ENCODE results near the gene RNF112. TPM values are rescaled to one million over a fixed set of nuclear protein-coding genes. Genes with fewer than 3 reads are reported as not detected.
"Not testable (repeated sequence)": the region's sequence is repeated elsewhere in the genome, so short reads cannot be mapped to it uniquely, and the experiment has no call there.

The RNF112 gene
- total and polyA plus RNA-seq, 12 donors: 0.64 to 8.1 (median 1.1) TPM

GRCh38 chr17:19440421-19440820 is 29.4 kb downstream of the RNF112 start:
- no peaks in the 10 kb centered on the region for H3K36me3 ChIP-seq
- ATAC-seq: no peak
- no peak for DNase-seq
- 55 to 77% methylated on average over 1 of the region's 1 CpG for WGBS, 2 donors
- intact Hi-C loops (cut with DNase I): no loop called here
- no peak for TF ChIP-seq CTCF (IDR thresholded peaks at IDR 0.05)
- H3K4me3 ChIP-seq: no peak overlapping the region
- no peaks in the 10 kb centered on the region for H3K27me3 ChIP-seq
- no peak overlapping the region for H3K27ac ChIP-seq
- no peaks in the 10 kb centered on the region for H3K4me1 ChIP-seq
- H3K9me3 ChIP-seq: peaks cover 0 to 18% (median 6%) of the 10 kb centered on the region in 11 donors

- intact Hi-C loops (cut with DNase I); H3K27ac ChIP-seq; H3K4me3 ChIP-seq; H3K4me1 ChIP-seq; H3K36me3 ChIP-seq; ATAC-seq; DNase-seq; H3K27me3 ChIP-seq: not testable (repeated sequence)
- 94 to 96% methylated on average over 18 to 22 of the region's 25 CpGs for WGBS, 2 donors
- H3K9me3 ChIP-seq: peaks cover 0 to 21% (median 8%) of the 10 kb centered on the region in 11 donors
Measured at GRCh38 chr17:19441288-19441687, 30.3 kb downstream of the RNF112 start.

GRCh38 chr17:19442731-19443130 is 31.7 kb downstream of the RNF112 start:
- 90 to 91% methylated on average over 2 of the region's 2 CpGs for WGBS, 2 donors
- Histone ChIP-seq H3K27ac (no peak overlapping the region), H3K9me3 (peaks cover 0 to 21% (median 8%) of the 10 kb centered on the region in 11 donors), H3K36me3 (no peaks in the 10 kb centered on the region), H3K4me3 (no peak overlapping the region), H3K4me1 (peaks cover 0 to 9% (median 0%) of the 10 kb centered on the region in 9 donors), H3K27me3 (no peaks in the 10 kb centered on the region)
- ATAC-seq: no peak
- TF ChIP-seq CTCF (IDR thresholded peaks at IDR 0.05): no peak
- DNase-seq: no peak
- intact Hi-C loops (cut with DNase I): no loop called here

- H3K4me1 ChIP-seq: peaks cover 0 to 14% (median 0%) of the 10 kb centered on the region in 9 donors
- H3K4me3 ChIP-seq: no peak overlapping the region
- H3K27ac ChIP-seq: no peak overlapping the region
- no peaks in the 10 kb centered on the region for H3K27me3 ChIP-seq
- H3K9me3 ChIP-seq: peaks cover 0 to 21% (median 8%) of the 10 kb centered on the region in 11 donors
- DNase-seq: no peak
- TF ChIP-seq CTCF (IDR thresholded peaks at IDR 0.05): no peak
- intact Hi-C loops (cut with DNase I): no loop called here
- 94 to 97% methylated on average over 1 of the region's 1 CpG for WGBS, 2 donors
- no peak for ATAC-seq
- H3K36me3 ChIP-seq: no peaks in the 10 kb centered on the region
Measured at GRCh38 chr17:19443148-19443547, 32.1 kb downstream of the RNF112 start.

GRCh38 chr17:19445105-19445504 is 34.1 kb downstream of the RNF112 start:
- intact Hi-C loops (cut with DNase I): loop anchor here in 3 of 10 donors (5.0 kb wide), 3 partner anchors 68 to 128 kb away; partner anchors contain the start of genes MAPK7 (in 2 of the 3) and B9D1 (in 1 of the 3)
- WGBS, 2 donors: 97 to 98% methylated on average over 2 of the region's 2 CpGs
- no peaks in the 10 kb centered on the region for H3K27me3 ChIP-seq
- no peak for TF ChIP-seq CTCF (IDR thresholded peaks at IDR 0.05)
- H3K4me1 ChIP-seq: peaks cover 0 to 24% (median 3%) of the 10 kb centered on the region in 9 donors
- DNase-seq: no peak
- ATAC-seq: no peak
- no peaks in the 10 kb centered on the region for H3K36me3 ChIP-seq
- no peak overlapping the region for H3K27ac ChIP-seq
- no peak overlapping the region for H3K4me3 ChIP-seq
- peaks cover 0 to 21% (median 8%) of the 10 kb centered on the region in 11 donors for H3K9me3 ChIP-seq

- not testable (repeated sequence) for H3K27me3 ChIP-seq, H3K36me3 ChIP-seq, H3K4me3 ChIP-seq, DNase-seq, ATAC-seq
- intact Hi-C loops (cut with DNase I): loop anchor here in 5 of 10 donors (2.0 to 5.0 kb wide), 4 partner anchors 69 to 129 kb away; partner anchors contain the start of genes B9D1 (in 3 of the 5) and MAPK7 (in 2 of the 5)
- H3K4me1 ChIP-seq: peaks cover 0 to 24% (median 3%) of the 10 kb centered on the region in 9 donors
- peaks cover 0 to 21% (median 8%) of the 10 kb centered on the region in 11 donors for H3K9me3 ChIP-seq
- 86 to 92% methylated on average over 24 to 26 of the region's 26 CpGs for WGBS, 2 donors
- peak overlapping the region in 3 of 10 donors; percentile 8 to 45 (median 16) for H3K27ac ChIP-seq
Measured at GRCh38 chr17:19446577-19446976, 35.5 kb downstream of the RNF112 start.

All from heart right ventricle (tissue), 16 donors.